HG02943 (cell line): ENCODE measurements around the gene LDAH.

Experiments
- ATAC-seq: cut with Tn5 transposase; IDR thresholded peaks from one replicate; pipeline ENCODE4 v1.9.1; 2021; ENCODE audit warnings: mild to moderate bottlenecking, low read depth, moderate library complexity; ENCODE audit not compliant: unreplicated experiment

Gene LDAH

DNA sequence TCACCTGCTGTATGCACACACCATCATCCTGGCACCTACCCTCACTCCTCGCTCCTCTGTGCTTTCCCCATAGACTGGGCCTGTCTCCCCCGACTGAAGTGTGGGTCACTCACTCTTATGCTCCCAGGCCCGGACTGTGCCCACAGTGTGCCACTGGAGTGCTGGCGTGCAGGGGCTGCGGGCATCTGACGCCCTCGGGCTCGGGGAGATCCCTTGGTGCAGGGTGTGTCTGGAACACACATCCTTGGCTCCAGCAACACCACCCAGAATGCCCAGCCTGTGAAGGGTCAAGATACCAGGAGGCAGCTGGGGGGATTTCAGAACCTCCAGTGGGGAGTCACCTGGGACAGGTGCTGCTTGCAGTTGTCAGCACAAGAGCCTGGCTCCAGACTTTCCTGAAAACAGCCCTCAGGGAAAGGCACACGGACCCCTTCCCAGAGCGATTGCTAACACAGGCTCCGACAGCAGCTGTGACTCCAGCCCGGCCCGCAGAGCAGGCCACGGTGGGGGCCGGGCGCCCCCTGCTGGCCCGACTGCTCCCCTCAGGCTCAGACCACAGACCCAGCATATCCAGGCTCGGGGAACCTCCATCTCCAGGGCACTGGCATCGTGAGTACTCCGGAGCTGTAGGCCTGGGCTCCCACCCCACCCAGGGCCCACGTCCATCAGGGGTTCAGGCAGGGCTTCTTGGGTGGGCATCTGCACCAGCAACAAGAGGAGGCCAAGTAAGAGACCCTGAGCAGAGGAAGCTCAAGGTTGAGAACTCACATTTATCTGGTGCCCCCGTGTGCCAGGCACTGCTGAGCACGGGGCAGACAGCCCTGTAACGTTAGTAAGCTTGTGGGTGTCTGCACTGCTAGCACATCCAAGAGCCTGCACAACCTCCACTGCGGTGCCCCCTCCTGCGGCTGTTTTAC lies 180.6 kb downstream of the LDAH start:
- peak; percentile 92 for ATAC-seq

GRCh38 chr2:20641123-20641985 lies 181.5 kb downstream of the LDAH start:
- ATAC-seq: no peak

GRCh38 chr2:20640411-20641122 lies 182.3 kb downstream of the LDAH start:
- ATAC-seq: no peak

- ATAC-seq: no peak
These were observed 184.1 kb downstream of the LDAH start for GRCh38 chr2:20638646-20639430.

- no peak for ATAC-seq
These were observed 184.9 kb downstream of the LDAH start for GRCh38 chr2:20638014-20638413.

DNA sequence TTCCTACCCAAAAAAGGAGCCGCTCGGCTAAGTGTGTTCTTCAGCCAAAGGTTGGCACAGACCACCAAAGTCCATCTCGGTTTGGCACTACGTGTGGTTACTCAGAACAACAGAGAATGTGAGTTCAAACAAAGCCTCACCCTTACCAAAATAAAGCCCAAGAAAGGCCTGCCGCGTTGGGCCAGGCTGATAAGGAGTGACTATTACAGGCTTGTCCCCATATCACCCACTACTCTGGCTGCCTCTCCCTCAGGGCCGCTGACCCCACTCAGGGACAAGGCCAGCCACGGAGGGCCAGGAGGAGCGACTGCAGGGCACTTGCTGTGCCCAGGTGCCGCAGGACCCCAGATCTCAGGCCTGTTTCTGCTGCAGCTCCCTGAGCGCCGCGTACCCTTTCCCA lies 185.8 kb downstream of the LDAH start:
- no peak for ATAC-seq

DNA sequence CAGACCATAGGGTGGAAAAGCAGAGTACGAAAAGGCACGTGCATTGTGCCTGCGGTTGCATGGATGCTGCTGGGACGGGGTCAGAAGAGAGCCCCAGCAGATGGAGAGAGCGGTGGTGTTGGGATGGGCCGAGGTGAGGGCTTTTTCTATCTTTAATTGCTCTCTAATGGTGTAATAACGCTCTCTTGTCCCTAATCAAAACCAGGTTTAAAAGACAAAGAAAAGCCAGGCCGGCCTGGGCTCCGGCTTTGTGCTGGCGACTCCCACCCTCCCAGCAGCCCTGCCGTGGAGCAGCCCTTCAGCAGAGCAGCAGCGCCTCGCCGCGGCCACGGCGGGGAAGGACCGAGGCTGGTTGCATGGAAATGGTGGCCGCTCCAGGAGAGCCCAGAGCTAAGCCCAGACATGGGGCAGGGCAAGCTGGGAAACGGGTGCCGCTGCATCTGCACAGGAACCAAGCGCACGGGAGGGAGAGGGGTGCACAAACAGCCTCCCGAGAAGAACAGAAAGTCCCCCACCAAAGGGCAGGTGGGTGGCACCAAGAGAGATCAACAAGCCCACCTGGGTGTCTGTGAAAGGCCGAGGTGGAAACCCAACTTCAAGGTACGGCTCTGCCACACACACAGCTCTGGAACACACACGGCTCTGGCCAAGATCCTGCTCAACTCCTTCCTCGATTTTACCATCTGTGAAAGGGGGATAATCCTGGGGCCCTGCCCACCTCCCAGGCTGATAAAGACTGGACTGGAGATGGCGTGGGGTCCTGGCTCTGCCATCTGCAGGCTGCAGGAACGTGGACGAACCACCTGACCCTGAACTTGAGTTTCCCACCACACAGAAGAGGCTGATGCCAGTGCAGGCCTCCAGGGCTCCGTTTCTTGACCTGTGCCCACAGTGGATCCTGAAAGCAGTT lies 187.0 kb downstream of the LDAH start:
- peak; percentile 75 for ATAC-seq

DNA sequence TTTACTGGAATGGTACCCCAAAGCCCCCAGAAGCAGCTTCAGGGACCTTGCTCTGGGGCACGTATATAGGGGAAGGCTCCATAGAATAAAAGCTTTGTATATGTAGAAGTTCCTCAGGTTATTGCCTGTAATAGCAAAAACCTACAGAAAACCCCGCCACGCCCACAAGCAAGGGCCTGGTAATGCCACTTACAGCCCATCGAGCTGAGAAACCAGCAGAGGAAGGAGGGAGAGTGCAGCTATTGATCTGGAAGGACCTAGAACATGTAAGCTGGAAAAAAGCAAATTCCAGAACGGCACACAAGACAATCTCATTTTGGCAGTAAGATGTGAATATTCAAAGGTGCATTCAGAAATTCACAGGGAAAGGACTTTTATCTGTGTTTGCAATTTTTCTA lies 187.8 kb downstream of the LDAH start:
- no peak for ATAC-seq

GRCh38 chr2:20634507-20635112 lies 188.3 kb downstream of the LDAH start:
- no peak for ATAC-seq
